ENCODE results near the gene DOK7.
A peak's percentile ranks its signal among the peaks of the same experiment; 100 is the strongest.

DOK7 gene

GRCh38 chr4:3422241-3422801, 40.8 kb upstream of the DOK7 start:
- ATAC-seq (replicated peaks) (no peak), DNase-seq (no peak)
- peaks cover 0 to 4% of the 10 kb centered on the region in 2 donors for H3K36me3 Mint-ChIP-seq
- H3K27ac Mint-ChIP-seq, result no peak overlapping the region
- H3K4me1 Mint-ChIP-seq, result no peaks in the 10 kb centered on the region
- no peak overlapping the region for H3K4me3 Mint-ChIP-seq
- H3K27me3 Mint-ChIP-seq, result no peaks in the 10 kb centered on the region
- no peaks in the 10 kb centered on the region for H3K9me3 Mint-ChIP-seq

GRCh38 chr4:3422808-3423297, 40.3 kb upstream of the DOK7 start:
- Mint-ChIP-seq H3K36me3 (peaks cover 0 to 4% of the 10 kb centered on the region in 2 donors), H3K4me1 (no peaks in the 10 kb centered on the region), H3K9me3 (no peaks in the 10 kb centered on the region), H3K27me3 (no peaks in the 10 kb centered on the region), H3K4me3 (no peak overlapping the region), H3K27ac (no peak overlapping the region)
- no peak for DNase-seq
- ATAC-seq (replicated peaks), result no peak

DNA sequence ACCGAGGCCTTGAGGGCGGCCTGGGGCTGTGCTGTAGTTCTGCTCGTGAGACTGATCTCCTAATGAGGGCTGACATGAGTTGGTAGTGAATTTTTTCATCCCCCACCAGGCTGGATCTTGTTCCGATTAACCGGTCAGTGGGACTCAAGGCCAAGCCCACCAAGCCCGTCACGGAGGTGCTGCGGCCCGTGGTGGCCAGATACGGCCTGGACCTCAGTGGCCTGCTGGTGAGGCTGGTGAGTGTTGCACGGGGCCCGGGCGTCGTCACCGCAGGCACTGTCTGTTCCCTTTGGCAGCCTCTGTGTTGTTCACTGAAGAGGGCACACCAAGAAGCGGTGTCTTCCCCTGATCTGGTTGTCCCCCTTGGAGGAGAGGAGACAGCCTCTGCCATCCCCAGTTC, 39.7 kb upstream of the DOK7 start:
- H3K4me1 Mint-ChIP-seq, result no peaks in the 10 kb centered on the region
- no peaks in the 10 kb centered on the region for H3K27me3 Mint-ChIP-seq
- H3K4me3 Mint-ChIP-seq, result no peak overlapping the region
- ATAC-seq (replicated peaks) (no peak), DNase-seq (no peak)
- H3K9me3 Mint-ChIP-seq, result no peaks in the 10 kb centered on the region
- no peak overlapping the region for H3K27ac Mint-ChIP-seq
- H3K36me3 Mint-ChIP-seq, result no peaks in the 10 kb centered on the region

GRCh38 chr4:3423952-3424351, 39.2 kb upstream of the DOK7 start:
- H3K36me3 Mint-ChIP-seq, result no peaks in the 10 kb centered on the region
- no peaks in the 10 kb centered on the region for H3K4me1 Mint-ChIP-seq
- no peak overlapping the region for H3K27ac Mint-ChIP-seq
- no peaks in the 10 kb centered on the region for H3K9me3 Mint-ChIP-seq
- H3K27me3 Mint-ChIP-seq, result no peaks in the 10 kb centered on the region
- DNase-seq (no peak), ATAC-seq (replicated peaks) (no peak)
- H3K4me3 Mint-ChIP-seq, result no peak overlapping the region

DNA sequence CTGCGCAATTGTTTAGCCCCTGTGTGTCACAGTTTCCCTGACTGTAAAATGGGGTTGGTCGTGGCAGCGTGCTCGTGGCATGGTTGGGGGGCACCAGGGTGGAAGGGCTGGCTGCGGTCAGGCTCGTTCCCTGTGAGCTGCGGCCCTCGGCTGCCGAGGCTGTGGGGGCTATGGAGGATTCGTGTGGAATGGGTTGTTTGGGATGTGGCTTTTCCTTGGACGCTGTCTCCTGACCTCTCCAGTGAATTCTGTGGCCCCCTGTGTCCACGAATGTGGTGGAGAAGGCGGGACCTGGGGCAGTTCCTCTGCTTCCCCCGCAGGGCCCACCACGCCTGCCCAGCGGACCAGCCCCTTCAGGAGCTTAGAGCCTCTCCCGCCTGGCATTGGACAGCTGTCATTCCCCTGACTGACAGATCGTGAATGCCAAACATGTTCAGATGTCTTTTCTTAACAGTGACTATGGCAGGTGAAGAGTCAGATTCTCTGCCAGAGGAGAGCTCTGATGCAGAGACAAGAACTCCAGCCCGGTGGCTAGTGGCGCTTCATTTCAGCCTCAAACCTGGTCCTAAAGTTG, 38.5 kb upstream of the DOK7 start:
- DNase-seq, result no peak
- H3K27ac Mint-ChIP-seq, result no peak overlapping the region
- no peak overlapping the region for H3K4me3 Mint-ChIP-seq
- no peaks in the 10 kb centered on the region for H3K27me3 Mint-ChIP-seq
- no peaks in the 10 kb centered on the region for H3K36me3 Mint-ChIP-seq
- ATAC-seq (replicated peaks), result no peak
- no peaks in the 10 kb centered on the region for H3K4me1 Mint-ChIP-seq
- no peaks in the 10 kb centered on the region for H3K9me3 Mint-ChIP-seq

- ATAC-seq (replicated peaks), result peak in 1 of 2 donors; percentile 31
- no peaks in the 10 kb centered on the region for H3K4me1 Mint-ChIP-seq
These were observed 36.5 kb upstream of the DOK7 start for GRCh38 chr4:3426465-3427133.

GRCh38 chr4:3427134-3427476, 36.0 kb upstream of the DOK7 start:
- Mint-ChIP-seq H3K27ac (no peak overlapping the region), H3K36me3 (no peaks in the 10 kb centered on the region), H3K9me3 (no peaks in the 10 kb centered on the region), H3K4me3 (no peak overlapping the region), H3K4me1 (no peaks in the 10 kb centered on the region), H3K27me3 (no peaks in the 10 kb centered on the region)
- no peak for DNase-seq
- ATAC-seq (replicated peaks), result no peak

More at GRCh38 chr4:3426465-3427133, 36.5 kb upstream of the DOK7 start:
- Mint-ChIP-seq H3K9me3 (no peaks in the 10 kb centered on the region), H3K36me3 (no peaks in the 10 kb centered on the region), H3K4me3 (no peak overlapping the region), H3K27me3 (no peaks in the 10 kb centered on the region), H3K27ac (no peak overlapping the region)
- no peak for DNase-seq

GRCh38 chr4:3427706-3428446, 35.2 kb upstream of the DOK7 start:
- no peaks in the 10 kb centered on the region for H3K36me3 Mint-ChIP-seq
- no peak for ATAC-seq (replicated peaks)
- no peaks in the 10 kb centered on the region for H3K27me3 Mint-ChIP-seq
- H3K4me3 Mint-ChIP-seq, result no peak overlapping the region
- no peaks in the 10 kb centered on the region for H3K9me3 Mint-ChIP-seq
- DNase-seq, result no peak
- H3K4me1 Mint-ChIP-seq, result no peaks in the 10 kb centered on the region
- H3K27ac Mint-ChIP-seq, result peak overlapping the region; percentile 63

GRCh38 chr4:3429651-3430050, 33.5 kb upstream of the DOK7 start:
- DNase-seq, result no peak
- no peak for ATAC-seq (replicated peaks)
- Mint-ChIP-seq H3K4me1 (no peaks in the 10 kb centered on the region), H3K27me3 (no peaks in the 10 kb centered on the region), H3K36me3 (no peaks in the 10 kb centered on the region), H3K27ac (no peak overlapping the region), H3K9me3 (no peaks in the 10 kb centered on the region), H3K4me3 (no peak overlapping the region)

DNA sequence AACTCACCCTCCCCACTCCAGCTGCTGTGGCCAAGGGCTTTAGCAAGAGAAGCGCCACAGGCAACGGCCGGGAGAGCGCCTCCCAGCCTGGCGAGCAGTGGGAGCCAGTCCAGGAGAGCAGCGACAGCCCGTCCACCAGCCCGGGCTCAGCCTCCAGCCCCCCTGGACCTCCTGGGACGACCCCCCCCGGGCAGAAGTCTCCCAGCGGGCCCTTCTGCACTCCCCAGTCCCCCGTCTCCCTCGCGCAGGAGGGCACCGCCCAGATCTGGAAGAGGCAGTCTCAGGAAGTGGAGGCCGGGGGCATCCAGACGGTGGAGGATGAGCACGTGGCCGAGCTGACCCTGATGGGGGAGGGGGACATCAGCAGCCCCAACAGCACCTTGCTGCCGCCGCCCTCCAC, 32.6 kb upstream of the DOK7 start:
- DNase-seq (no peak), ATAC-seq (replicated peaks) (no peak)
- no peak overlapping the region for H3K4me3 Mint-ChIP-seq
- no peaks in the 10 kb centered on the region for H3K36me3 Mint-ChIP-seq
- H3K27me3 Mint-ChIP-seq, result no peaks in the 10 kb centered on the region
- H3K9me3 Mint-ChIP-seq, result no peaks in the 10 kb centered on the region
- no peak overlapping the region for H3K27ac Mint-ChIP-seq
- no peaks in the 10 kb centered on the region for H3K4me1 Mint-ChIP-seq

GRCh38 chr4:3431446-3431993, 31.6 kb upstream of the DOK7 start:
- H3K27me3 Mint-ChIP-seq, result no peaks in the 10 kb centered on the region
- H3K4me3 Mint-ChIP-seq, result no peak overlapping the region
- H3K36me3 Mint-ChIP-seq, result no peaks in the 10 kb centered on the region
- H3K4me1 Mint-ChIP-seq, result no peaks in the 10 kb centered on the region
- H3K27ac Mint-ChIP-seq, result no peak overlapping the region
- ATAC-seq (replicated peaks) (no peak), DNase-seq (no peak)
- H3K9me3 Mint-ChIP-seq, result no peaks in the 10 kb centered on the region

DNA sequence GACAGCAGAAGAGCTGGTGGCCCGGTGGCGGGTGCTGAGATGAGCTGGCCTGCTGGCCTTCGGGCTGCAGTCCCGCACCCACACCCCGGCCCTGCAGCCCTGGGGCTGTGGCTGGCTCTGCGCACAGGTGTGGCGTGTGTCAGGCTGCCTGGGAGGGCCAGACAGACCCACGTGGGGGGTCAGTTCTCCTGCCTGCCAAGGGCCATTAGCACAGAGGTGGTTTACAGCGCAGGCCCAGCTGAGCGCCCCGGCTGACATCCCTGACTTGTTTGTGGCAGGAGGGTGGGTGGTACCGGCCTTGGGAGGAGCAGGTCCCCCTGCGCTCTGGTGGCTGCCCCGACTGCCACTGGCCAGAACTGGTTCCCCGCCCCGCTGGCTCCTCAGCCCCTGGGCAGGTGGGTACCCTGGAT, 30.7 kb upstream of the DOK7 start:
- H3K27me3 Mint-ChIP-seq, result no peaks in the 10 kb centered on the region
- no peak for ATAC-seq (replicated peaks)
- H3K27ac Mint-ChIP-seq, result no peak overlapping the region
- H3K4me1 Mint-ChIP-seq, result no peaks in the 10 kb centered on the region
- DNase-seq, result no peak
- no peaks in the 10 kb centered on the region for H3K9me3 Mint-ChIP-seq
- no peak overlapping the region for H3K4me3 Mint-ChIP-seq
- no peaks in the 10 kb centered on the region for H3K36me3 Mint-ChIP-seq

- ATAC-seq (replicated peaks) (no peak), DNase-seq (no peak)
- no peaks in the 10 kb centered on the region for H3K4me1 Mint-ChIP-seq
- no peak overlapping the region for H3K4me3 Mint-ChIP-seq
- H3K27me3 Mint-ChIP-seq, result no peaks in the 10 kb centered on the region
- no peaks in the 10 kb centered on the region for H3K36me3 Mint-ChIP-seq
- no peaks in the 10 kb centered on the region for H3K9me3 Mint-ChIP-seq
- H3K27ac Mint-ChIP-seq, result no peak overlapping the region
These were observed 29.8 kb upstream of the DOK7 start for GRCh38 chr4:3433138-3433869.
